GM23338 (cell line): Measurements from ENCODE around the gene TRPC4AP. TPM values are rescaled to one million over a fixed set of nuclear protein-coding genes. Genes with fewer than 3 reads are reported as not detected.

Source experiments
- ATAC-seq: fragments of 200-7000 bp; cut with Tn5 transposase; 3 replicates; pipeline ENCODE4 v1.9.1; 2020
- DNase-seq: peaks from one replicate; pipeline ENCODE4 v3.0.0-alpha.2; 2015; ENCODE audit warnings: low spot score
- H2AFZ ChIP-seq: fragments of 200-600 bp; sonication (generic); 2 replicates; pipeline ENCODE4 v1.8.0; 2016; ENCODE audit warnings: antibody characterized with exemption, mild to moderate bottlenecking, moderate library complexity
- H3F3A ChIP-seq: fragments of 200-600 bp; sonication (generic); replicated peaks from 2 replicates; pipeline ENCODE4 v1.8.0; 2017; ENCODE audit warnings: antibody characterized with exemption, mixed run types, low read depth
- H3K27ac ChIP-seq: fragments of 200-600 bp; sonication (generic); 2 replicates; pipeline ENCODE4 v1.6.1; 2016; ENCODE audit warnings: low read depth
- H3K27me3 ChIP-seq: fragments of 200-600 bp; sonication (generic); 2 replicates; pipeline ENCODE4 v1.8.0; 2016; ENCODE audit warnings: mild to moderate bottlenecking, mixed run types, moderate library complexity; ENCODE audit not compliant: insufficient read depth
- H3K36me3 ChIP-seq: fragments of 200-600 bp; sonication (generic); 2 replicates; pipeline ENCODE4 v1.8.0; 2016; ENCODE audit warnings: mild to moderate bottlenecking; ENCODE audit not compliant: insufficient read depth
- H3K4me1 ChIP-seq: fragments of 200-600 bp; sonication (generic); 2 replicates; pipeline ENCODE4 v1.8.0; 2016; ENCODE audit warnings: mild to moderate bottlenecking, moderate library complexity; ENCODE audit not compliant: insufficient read depth
- H3K4me2 ChIP-seq: fragments of 200-600 bp; sonication (generic); 2 replicates; pipeline ENCODE4 v1.7.1; 2017; ENCODE audit warnings: mixed run types
- H3K4me3 ChIP-seq: fragments of 200-600 bp; sonication (generic); 2 replicates; pipeline ENCODE4 v1.6.1; 2016; ENCODE audit warnings: mixed run types
- H3K79me2 ChIP-seq: fragments of 200-600 bp; sonication (generic); replicated peaks from 2 replicates; pipeline ENCODE4 v1.8.0; 2017; ENCODE audit warnings: mild to moderate bottlenecking; ENCODE audit not compliant: insufficient read depth
- H3K9me2 ChIP-seq: fragments of 200-600 bp; sonication (generic); 2 replicates; pipeline ENCODE4 v1.8.0; 2017; ENCODE audit not compliant: insufficient read depth
- H4K20me1 ChIP-seq: fragments of 200-600 bp; sonication (generic); replicated peaks from 2 replicates; pipeline ENCODE4 v1.8.0; 2017; ENCODE audit warnings: mild to moderate bottlenecking; ENCODE audit not compliant: insufficient read depth
- H3K27ac Mint-ChIP-seq: 2 replicates; pipeline ENCODE4 v1.8.0; 2020; ENCODE audit warnings: inconsistent platforms, mild to moderate bottlenecking, moderate library complexity, mixed read lengths
- H3K27me3 Mint-ChIP-seq: 3 replicates; pipeline ENCODE4 v1.8.0; 2022; ENCODE audit warnings: low read depth, mild to moderate bottlenecking, moderate library complexity, mixed read lengths, inconsistent platforms; ENCODE audit not compliant: insufficient read depth, poor library complexity
- H3K36me3 Mint-ChIP-seq: 3 replicates; pipeline ENCODE4 v1.8.0; 2021; ENCODE audit warnings: low read depth, mild to moderate bottlenecking, inconsistent platforms, moderate library complexity, mixed read lengths
- H3K4me1 Mint-ChIP-seq: 3 replicates; pipeline ENCODE4 v1.8.0; 2020; ENCODE audit warnings: mild to moderate bottlenecking, inconsistent platforms, mixed read lengths
- H3K4me3 Mint-ChIP-seq: 3 replicates; pipeline ENCODE4 v1.8.0; 2021; ENCODE audit warnings: moderate library complexity, mild to moderate bottlenecking, inconsistent platforms, mixed read lengths
- H3K9me3 Mint-ChIP-seq: 3 replicates; pipeline ENCODE4 v1.8.0; 2020; ENCODE audit warnings: moderate library complexity, mild to moderate bottlenecking, inconsistent platforms, mixed read lengths
- CREB1 ChIP-seq: fragments of 250-450 bp; sonication (Bioruptor Pico); IDR thresholded peaks from 2 replicates; pipeline ENCODE4 v1.5.0; 2020; ENCODE audit warnings: low read depth, mild to moderate bottlenecking, moderate library complexity
- CTCF ChIP-seq, 2 experiments: fragments of 200-600 bp in 1 of 2; sonication (generic) in 1 of 2; conservative IDR thresholded peaks; 2 replicates each; pipeline versions ENCODE4 v1.5.1 to v1.6.1; 2016 to 2017; ENCODE audit warnings: antibody characterized with exemption in 2 of 2, low read depth in 2 of 2, mild to moderate bottlenecking in 2 of 2, moderate library complexity in 1 of 2
- ETS1 ChIP-seq: IDR thresholded peaks from 2 replicates; pipeline ENCODE4 v1.6.1; 2016; ENCODE audit warnings: antibody characterized with exemption
- EZH2 ChIP-seq: fragments of 200-600 bp; sonication (generic); IDR thresholded peaks from one replicate; pipeline ENCODE4 v1.8.0; 2017; ENCODE audit warnings: antibody characterized with exemption, mild to moderate bottlenecking, low read depth; ENCODE audit not compliant: unreplicated experiment
- EZH2phosphoT487 ChIP-seq: fragments of 200-600 bp; sonication (generic); IDR thresholded peaks from one replicate; pipeline ENCODE4 v1.8.1; 2018; ENCODE audit warnings: antibody characterized with exemption; ENCODE audit not compliant: unreplicated experiment
- JUNB ChIP-seq: IDR thresholded peaks from one replicate; pipeline ENCODE4 v1.6.1; 2016; ENCODE audit warnings: antibody characterized with exemption; ENCODE audit not compliant: unreplicated experiment
- NANOG ChIP-seq: IDR thresholded peaks from 2 replicates; pipeline ENCODE4 v1.6.1; 2016; ENCODE audit warnings: antibody characterized with exemption, borderline replicate concordance
- POLR2AphosphoS5 ChIP-seq: IDR thresholded peaks from 2 replicates; pipeline ENCODE4 v1.6.1; 2016; ENCODE audit warnings: antibody characterized with exemption, low read depth
- STAT1 ChIP-seq: IDR thresholded peaks from one replicate; pipeline ENCODE4 v1.6.1; 2016; ENCODE audit warnings: antibody characterized with exemption; ENCODE audit not compliant: unreplicated experiment
- ZNF114 ChIP-seq: fragments of 250-450 bp; sonication (Bioruptor Pico); IDR thresholded peaks from 2 replicates; pipeline ENCODE4 v1.5.0; 2020; ENCODE audit warnings: mild to moderate bottlenecking, moderate library complexity
- ZNF331 ChIP-seq: fragments of 250-450 bp; sonication (Bioruptor Pico); IDR thresholded peaks from 2 replicates; pipeline ENCODE4 v1.5.0; 2020; ENCODE audit warnings: low read depth, mild to moderate bottlenecking, moderate library complexity
- ZNF462 ChIP-seq: fragments of 250-450 bp; sonication (Bioruptor Pico); IDR thresholded peaks from 2 replicates; pipeline ENCODE4 v1.5.0; 2020; ENCODE audit warnings: mild to moderate bottlenecking, moderate library complexity
- polyA plus RNA-seq: library from polyadenylated mRNA; unstranded; fragments of >200 nt; fragmentation: Nextera tagmentation; extraction: Ambion mirVana; gene quantifications from 2 replicates; pipeline ENCODE4 v1.2.1, GENCODE V29; 2016
- total RNA-seq: library from RNA; depleted of rRNA; stranded (reverse); fragments of >200 nt; shearing (Covaris generic); gene quantifications from 2 replicates; pipeline ENCODE4 v1.2.3, GENCODE V29; 2014
- TF ChIP-seq, protein P1 (sequence below): IDR thresholded peaks from one replicate; pipeline ENCODE4 v1.6.1; 2018; ENCODE audit warnings: antibody characterized with exemption; ENCODE audit not compliant: unreplicated experiment

The TRPC4AP gene
- total and polyA plus RNA-seq, 2 experiments from 2014 or later, result 48.8 to 89.5 TPM

DNA sequence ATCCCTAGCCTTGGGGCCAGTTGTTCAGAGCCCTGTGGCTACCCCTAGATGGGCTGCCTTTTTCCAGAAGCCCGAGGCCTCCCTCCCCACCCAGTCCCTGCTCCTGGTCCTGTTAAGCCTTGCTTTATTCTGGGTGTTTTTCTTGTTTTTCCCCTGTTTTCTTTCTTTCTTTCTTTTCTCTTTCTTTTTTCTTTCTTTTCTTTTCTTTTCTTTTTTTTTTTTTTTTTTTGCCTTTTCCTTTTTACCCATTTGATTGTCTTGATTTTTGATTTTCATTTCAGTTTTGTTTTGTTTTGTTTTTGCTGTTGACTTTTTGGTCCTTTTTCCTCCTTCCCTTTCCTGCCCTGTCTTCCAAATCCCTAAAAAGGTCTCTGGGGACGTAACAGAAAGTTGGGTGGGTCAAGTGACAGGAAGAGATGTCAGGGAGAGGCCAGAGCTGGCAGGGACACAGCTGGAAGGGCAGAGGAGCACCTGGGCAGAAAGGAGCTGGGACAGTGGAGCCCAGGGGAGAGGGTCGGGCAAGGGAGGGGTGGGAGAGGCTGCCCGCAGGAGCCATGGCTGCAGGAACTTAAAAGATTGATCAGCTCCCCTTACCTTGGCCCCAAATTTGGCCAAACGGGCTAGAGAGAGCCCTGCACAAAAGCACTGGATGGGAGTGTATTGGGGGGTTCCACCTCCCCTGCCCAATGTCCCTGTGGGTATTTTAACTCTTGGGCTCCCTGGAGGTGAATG is 109.4 kb downstream of the TRPC4AP start:
- no peaks in the 10 kb centered on the region for H3K79me2 ChIP-seq
- no peaks in the 10 kb centered on the region for H3K36me3 Mint-ChIP-seq
- ATAC-seq (peak; percentile 1; the same call in 1 of the 3 replicates), DNase-seq (no peak)
- peak overlapping the region; percentile 24; the same call in 1 of the 2 replicates for H3K4me3 ChIP-seq
- no peak overlapping the region for H2AFZ ChIP-seq
- peak overlapping the region; percentile 69 for H3K4me2 ChIP-seq
- no peak overlapping the region for H3K27ac Mint-ChIP-seq
- no peak overlapping the region; the same call in 1 of the 2 replicates for H3K27ac ChIP-seq
- H3K27me3 ChIP-seq, result peaks cover 13% of the 10 kb centered on the region; the same call in 1 of the 2 replicates
- H3K36me3 ChIP-seq, result no peaks in the 10 kb centered on the region
- no peak overlapping the region; the same call in 2 of the 3 replicates for H3K4me3 Mint-ChIP-seq
- 0 out of 2 replicates have a peak, but pooled peaks cover 2% of the 10 kb centered on the region for H3F3A ChIP-seq
- H3K4me1 ChIP-seq, result peaks cover 33% of the 10 kb centered on the region
- H3K9me2 ChIP-seq, result 0 out of 2 replicates have a peak, but pooled peaks cover 4% of the 10 kb centered on the region
- no peaks in the 10 kb centered on the region for H4K20me1 ChIP-seq
- peaks cover 26% of the 10 kb centered on the region for H3K27me3 Mint-ChIP-seq
- peaks cover 46% of the 10 kb centered on the region for H3K4me1 Mint-ChIP-seq
- TF ChIP-seq ZNF462, result no peak
- no peak for TF ChIP-seq CTCF (conservative IDR thresholded peaks at IDR 0.05; ENCODE audit: low read depth in 2 of 2)
- no peak for TF ChIP-seq JUNB
- TF ChIP-seq NANOG, result no peak
- no peak for TF ChIP-seq CREB1
- no peak for TF ChIP-seq EZH2phosphoT487
- TF ChIP-seq, protein P1, sequence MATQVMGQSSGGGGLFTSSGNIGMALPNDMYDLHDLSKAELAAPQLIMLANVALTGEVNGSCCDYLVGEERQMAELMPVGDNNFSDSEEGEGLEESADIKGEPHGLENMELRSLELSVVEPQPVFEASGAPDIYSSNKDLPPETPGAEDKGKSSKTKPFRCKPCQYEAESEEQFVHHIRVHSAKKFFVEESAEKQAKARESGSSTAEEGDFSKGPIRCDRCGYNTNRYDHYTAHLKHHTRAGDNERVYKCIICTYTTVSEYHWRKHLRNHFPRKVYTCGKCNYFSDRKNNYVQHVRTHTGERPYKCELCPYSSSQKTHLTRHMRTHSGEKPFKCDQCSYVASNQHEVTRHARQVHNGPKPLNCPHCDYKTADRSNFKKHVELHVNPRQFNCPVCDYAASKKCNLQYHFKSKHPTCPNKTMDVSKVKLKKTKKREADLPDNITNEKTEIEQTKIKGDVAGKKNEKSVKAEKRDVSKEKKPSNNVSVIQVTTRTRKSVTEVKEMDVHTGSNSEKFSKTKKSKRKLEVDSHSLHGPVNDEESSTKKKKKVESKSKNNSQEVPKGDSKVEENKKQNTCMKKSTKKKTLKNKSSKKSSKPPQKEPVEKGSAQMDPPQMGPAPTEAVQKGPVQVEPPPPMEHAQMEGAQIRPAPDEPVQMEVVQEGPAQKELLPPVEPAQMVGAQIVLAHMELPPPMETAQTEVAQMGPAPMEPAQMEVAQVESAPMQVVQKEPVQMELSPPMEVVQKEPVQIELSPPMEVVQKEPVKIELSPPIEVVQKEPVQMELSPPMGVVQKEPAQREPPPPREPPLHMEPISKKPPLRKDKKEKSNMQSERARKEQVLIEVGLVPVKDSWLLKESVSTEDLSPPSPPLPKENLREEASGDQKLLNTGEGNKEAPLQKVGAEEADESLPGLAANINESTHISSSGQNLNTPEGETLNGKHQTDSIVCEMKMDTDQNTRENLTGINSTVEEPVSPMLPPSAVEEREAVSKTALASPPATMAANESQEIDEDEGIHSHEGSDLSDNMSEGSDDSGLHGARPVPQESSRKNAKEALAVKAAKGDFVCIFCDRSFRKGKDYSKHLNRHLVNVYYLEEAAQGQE, result no peak
- no peak for TF ChIP-seq ZNF331 (CRISPR knock-in tag)
- no peak for TF ChIP-seq STAT1
- no peak for TF ChIP-seq ZNF114 (CRISPR knock-in tag)
- TF ChIP-seq EZH2, result no peak
- TF ChIP-seq ETS1, result no peak
- no peak for TF ChIP-seq POLR2AphosphoS5
- no peaks in the 10 kb centered on the region; the same call in 2 of the 3 replicates for H3K9me3 Mint-ChIP-seq
